HG03354 (cell line): ENCODE measurements around the gene HDAC7.

Experiments
- ATAC-seq: cut with Tn5 transposase; IDR thresholded peaks from one replicate; pipeline ENCODE4 v1.9.1; 2021; ENCODE audit warnings: mild to moderate bottlenecking; ENCODE audit not compliant: unreplicated experiment, poor library complexity, severe bottlenecking

HDAC7 gene

DNA sequence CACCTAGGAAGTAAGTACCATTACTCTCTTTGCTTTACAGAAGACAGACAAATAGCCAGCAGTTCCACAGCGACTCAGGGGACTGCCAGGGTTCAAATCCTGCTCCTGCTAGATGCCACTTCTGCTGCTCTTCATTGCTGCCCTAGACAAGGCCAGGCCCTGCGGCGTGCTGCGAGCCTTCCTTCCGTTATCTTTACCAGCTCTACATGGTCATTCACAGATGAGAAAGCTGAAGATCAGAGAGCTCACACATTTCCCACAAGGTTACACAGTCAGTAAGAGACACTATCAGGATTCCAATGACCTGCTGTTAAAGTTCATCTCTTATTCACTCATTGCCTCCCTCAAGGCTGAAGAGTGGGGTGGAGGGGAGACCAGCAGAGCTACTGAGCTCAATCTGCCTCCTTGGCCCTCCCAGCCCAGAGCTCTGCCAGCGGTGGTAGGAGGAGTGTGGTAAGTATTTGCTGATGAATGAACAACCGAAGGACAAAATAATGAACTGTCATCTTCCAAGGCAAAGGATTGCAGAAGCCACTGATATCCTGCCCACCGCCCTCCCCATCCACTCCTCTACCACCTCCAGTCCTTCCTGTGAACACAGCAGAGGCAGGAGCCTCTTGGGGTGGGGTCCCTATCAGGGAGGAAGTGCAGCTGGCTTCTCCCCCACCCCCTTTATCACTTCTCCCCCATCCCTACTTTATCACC is 14.6 kb upstream of the HDAC7 start:
- ATAC-seq: no peak

DNA sequence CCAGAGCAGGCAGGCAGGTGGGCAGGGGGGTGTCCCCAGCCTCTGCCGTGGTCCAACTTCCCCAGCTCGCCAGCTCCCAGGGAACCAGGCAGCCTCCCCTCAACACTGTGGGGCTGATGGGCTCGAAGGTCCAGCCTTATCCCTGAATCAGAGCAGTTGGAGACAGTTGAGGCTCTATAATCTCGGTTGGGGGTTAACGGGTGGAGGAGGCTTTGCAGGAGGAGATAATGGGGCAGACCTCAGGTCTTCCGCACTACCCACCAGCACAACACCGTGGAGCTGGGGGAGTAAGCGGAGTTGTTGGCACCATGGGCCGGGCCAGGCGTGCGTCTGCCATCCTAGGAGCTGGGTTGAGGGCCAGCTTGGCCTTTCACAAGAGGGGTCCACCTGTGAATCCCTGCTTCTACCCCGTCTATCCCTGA is 13.9 kb upstream of the HDAC7 start:
- no peak for ATAC-seq

DNA sequence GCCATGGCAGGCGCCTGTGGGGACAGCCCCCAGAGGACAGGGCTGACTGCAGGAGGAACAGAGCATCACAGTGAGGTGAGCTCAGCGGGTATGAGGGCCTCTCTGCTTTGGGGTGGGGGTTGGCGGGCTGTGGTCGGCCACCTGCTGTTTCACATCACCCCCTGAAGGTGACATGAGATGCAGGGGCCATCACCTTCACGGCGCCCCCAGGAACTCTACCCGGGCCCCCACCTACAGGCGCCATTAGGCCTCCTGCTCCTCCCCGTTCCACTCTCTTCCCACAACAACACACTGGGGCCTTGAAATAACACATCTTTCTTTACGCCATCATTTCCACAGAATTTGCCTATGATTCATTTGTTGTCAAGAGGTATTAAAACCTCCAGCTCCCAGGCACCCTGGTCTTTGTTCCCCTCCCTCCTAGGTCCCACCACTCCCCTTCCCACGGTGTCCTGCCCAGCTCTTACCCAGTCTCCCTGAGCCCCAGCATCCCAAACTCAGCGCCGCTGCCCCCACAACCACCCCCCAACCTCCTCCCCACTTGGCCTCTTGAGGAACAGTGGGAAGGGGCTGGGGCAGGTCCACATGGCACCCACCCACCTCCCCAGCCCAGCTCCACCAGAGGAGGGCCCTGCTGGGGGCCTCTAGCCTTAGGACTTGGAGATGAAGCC is 12.7 kb upstream of the HDAC7 start:
- no peak for ATAC-seq

DNA sequence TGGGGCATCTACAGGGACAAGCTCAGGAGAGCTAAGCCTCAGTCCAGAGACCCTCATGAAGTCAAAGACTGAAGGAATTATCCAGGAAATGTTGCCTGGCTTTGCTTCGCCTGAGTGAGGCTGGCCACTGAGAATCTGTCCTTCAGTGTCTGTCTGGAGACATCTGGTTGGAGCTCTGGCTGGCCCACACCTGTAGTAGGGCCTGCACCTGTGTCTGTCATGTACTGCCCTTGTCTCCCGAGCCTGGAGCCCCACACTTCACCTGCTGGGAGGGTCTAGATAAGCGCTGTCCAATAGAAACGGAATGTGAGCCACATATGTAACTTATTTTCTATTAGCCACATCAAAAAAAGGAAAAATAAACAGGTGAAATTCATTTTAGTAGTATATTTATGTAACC is 9.9 kb upstream of the HDAC7 start:
- ATAC-seq: no peak

DNA sequence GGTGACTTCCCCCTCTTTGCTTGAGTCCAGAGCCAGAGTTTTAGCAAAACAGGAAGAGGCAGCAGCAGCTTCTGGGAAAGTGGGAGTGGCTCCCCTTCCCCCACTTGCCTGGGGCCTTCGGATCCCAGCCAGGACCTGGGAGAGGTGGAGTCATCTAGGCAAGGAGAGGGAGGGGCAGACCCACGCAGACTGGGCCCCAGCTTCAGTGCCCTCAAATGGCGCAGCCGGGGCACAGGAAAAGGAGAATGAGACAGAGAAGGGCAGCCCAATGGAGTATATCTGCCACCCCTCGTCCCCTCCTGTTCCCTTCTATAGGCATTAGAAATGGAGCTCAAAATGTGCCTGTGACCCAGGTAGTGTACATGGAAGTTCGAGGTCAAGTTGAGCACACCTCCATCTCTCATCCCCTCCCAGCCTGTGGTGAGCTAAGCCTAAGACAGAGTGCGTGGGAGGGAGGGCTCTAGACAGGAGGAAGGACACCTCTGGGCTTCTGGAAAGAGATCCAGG is 9.3 kb upstream of the HDAC7 start:
- ATAC-seq: no peak

DNA sequence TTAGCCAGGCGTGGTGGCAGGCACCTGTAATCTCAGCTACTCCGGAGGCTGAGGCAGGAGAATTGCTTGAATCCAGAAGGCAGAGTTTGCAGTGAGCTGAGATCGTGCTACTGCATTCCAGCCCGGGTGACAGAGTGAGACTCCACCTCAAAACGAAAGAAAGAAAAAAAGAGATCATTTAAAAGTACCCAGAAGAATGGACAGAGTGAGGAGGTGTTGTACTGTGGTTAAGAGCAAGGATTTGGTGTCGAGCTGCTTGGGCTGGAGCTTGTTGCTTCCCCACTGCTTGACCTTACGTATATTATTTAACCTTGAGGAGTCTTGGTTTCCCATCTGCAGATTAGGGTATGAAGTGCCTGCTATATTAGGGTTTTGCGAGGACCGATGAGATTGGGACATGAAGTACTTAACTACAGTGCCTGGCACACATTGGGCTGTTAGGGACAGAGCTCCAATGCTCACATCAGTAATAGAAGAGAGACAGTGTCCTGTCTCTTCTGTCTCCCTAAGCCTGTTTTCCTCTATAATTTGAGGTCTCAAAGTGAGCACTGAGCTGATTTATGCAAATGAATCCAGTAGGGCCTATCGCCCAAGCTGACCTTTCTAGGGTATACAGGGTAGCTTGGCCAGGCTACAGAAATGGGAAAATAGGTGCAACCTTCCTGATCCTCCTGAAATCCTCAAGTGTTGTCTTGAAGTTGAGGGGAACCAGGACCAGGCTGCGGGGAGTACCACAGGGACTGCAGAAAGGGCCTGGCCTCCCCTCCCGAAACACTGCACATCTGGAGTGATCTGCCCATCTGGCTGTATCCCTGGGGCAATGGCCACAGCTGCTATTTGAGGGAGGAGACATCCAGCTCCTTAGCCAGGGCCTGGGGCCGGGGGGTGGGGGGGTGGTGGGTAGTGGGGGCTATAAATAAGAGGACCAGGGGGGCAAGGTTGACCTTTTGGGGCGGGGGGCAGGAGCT is 8.6 kb upstream of the HDAC7 start:
- no peak for ATAC-seq

DNA sequence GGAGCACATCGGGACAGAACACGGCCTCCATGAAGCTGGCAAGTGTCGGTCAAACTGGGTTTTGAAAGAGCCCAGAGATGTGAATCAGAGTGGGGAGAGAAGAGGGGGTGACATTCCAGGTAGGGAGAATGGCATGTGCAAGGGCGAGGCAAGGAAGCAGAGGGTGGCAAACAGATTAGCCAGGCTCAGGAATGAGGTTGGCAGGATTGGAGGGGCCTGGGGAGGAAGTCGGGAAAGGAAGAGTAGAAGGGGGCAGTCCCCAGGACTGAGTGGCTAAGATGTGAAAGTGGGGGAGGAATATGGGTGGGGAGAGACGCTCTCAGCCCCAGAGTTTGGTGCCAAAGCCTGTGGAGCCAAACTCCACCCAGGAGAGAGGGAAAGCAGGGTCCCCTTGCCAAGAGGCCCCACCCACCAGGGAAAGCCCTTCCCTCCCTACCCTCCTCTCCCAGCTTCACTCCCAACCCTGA is 5.5 kb upstream of the HDAC7 start:
- ATAC-seq: no peak

DNA sequence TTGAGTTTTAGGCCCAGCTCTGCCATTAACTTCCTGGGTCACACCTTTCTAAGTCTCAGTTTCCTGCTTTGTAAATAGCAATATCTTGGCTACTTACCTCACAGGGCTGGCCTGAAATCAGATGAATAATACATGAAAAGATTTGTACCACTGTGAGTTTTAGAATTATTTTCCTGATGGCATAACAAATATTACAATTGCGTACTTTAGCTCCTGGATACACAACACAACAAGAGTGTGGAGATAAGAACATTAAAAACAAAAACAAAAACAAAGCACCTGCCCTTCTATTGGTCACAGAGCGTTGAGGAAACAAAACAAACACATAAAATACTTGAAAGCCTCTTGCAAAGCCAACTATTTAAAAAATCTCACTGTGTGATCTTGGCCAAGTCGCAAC is 4.9 kb upstream of the HDAC7 start:
- ATAC-seq: no peak

DNA sequence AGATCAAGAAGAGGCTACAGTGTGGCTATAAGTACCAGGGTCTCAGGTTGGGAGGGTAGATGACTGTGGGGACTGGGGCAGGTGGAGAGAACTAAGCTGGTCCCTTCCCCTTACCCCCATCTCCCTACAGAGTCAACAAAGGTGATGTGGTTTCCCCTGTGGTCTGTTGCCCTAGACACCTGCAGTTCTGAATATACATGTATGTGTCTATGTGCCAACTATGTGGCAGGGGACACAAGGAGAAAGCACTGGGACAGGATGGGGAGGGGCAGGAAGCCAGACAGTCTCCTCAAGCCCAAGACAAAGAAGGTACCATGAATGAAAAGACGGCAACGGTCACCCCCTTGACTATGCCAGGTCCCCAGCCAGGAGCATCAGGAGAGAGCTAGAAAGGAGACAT is 4.5 kb upstream of the HDAC7 start:
- ATAC-seq: no peak

DNA sequence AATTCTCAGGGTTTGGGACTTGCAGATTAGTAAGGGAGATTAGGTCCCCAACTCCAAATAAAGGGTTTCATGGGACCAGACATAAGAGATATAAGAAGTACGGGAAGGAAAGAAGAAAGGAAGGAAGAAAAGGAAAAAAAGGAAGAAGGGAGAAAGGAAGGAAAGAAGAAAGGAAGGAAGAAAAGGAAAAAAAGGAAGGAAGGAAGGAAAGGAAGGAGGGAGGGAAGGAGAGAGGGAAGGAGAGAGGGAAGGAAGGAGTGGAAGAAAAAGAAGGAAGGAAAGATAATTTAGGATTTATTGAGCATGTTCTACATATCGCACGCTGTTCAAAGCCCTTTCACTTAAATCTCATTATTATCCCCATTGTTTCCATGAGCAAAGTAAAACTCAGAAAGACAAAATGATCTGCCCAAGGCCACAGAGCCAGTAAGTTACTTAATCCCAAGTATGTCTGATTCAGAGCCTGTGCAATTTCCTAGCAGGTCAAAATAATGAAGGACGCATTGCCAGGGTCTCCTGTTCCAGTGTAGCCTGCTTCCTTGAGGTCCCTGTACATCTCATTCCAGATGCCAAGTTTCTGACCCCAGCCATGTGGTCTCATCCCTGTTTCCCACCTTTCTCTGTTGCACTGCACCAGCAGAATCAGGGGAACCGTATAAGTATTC is 3.9 kb upstream of the HDAC7 start:
- no peak for ATAC-seq

DNA sequence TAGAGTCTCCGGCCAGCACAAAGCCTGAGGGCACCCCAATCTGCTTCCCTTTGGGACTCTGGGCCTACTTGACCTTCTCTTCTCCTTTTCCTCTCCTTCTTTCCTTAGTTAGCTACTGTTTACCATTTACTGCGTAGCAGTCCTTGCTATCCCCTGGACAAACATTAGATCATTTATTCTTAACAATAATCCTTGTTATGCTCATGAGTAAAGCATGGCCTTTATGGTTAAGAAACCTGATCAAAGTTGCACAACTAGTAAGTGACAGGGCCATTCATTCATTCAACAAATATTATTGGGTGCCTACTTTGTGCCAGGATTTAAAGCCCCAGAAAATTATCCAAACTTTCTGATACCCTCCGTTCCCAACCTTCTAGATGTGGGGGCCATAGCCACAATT is 3.2 kb upstream of the HDAC7 start:
- no peak for ATAC-seq

DNA sequence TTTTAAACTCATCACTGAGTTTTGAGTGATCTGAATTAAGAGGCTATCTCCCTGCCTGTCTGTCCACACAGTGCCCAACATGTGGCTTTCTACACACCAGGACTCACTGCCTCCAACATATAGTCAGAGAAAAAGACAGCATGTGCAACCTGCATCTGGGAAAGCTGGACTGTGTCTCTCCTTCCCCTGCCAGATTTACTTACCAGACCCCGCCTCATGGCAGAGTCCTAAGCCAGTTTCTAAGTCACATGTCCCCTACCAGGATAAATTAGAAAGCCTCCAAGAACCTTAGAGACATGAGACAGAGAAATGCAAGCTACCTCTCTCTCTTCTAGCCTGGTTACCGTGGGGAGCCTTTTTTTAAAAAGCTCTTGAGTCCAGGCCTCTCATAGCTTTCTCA is 2.7 kb upstream of the HDAC7 start:
- ATAC-seq: no peak

DNA sequence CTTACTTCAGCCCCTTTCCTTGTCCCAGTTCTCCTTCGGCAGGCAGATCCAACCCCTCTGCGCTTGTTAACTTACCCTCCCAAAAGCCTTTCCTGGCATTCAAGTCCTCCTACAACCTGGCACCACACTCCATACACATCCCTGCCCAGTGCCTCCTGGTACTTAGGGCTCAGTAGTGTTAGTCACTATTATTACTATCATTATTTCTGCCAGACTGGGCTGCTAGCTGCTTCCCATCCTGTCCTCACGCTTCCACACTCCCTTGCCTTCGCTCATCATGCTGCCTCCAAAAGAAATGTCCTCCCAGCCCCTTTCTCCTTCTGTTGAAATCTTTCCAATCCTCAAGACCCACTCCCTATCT is 1.6 kb upstream of the HDAC7 start:
- ATAC-seq: no peak

DNA sequence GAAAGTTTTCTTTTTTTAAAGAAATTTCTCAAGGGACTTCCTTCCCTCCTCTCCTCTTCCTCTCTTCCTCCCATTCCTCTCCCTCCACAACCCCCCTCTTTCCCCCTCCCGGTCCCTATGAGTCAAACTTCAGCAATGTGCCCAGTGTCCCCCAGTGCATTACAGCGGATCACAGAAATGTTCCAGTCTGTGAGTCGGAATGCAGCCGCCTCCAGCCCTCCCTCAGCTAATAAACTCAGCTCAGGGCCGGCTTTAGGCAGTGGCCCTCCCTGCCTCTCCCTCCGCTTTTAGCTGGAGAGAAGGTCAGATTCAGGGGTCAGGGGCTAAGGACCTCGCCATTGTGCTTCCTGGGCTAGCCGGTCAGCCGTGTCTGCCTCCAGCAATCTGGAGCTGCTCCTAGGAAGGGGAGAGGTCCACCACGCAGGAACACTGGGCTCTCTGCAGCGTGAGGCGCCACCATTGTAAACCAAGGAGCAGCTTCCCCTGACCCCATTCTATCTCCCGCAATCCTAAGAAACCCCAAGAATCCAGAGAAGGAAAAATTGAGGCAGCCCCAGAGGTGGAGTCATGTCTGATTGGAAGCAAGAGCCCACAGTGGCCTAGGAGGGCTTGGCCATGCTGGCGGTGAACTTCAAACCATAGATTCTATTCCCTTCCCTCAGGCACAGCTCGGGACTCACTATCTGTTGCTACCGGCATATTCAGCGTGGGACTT is 1.1 kb upstream of the HDAC7 start:
- ATAC-seq: no peak

DNA sequence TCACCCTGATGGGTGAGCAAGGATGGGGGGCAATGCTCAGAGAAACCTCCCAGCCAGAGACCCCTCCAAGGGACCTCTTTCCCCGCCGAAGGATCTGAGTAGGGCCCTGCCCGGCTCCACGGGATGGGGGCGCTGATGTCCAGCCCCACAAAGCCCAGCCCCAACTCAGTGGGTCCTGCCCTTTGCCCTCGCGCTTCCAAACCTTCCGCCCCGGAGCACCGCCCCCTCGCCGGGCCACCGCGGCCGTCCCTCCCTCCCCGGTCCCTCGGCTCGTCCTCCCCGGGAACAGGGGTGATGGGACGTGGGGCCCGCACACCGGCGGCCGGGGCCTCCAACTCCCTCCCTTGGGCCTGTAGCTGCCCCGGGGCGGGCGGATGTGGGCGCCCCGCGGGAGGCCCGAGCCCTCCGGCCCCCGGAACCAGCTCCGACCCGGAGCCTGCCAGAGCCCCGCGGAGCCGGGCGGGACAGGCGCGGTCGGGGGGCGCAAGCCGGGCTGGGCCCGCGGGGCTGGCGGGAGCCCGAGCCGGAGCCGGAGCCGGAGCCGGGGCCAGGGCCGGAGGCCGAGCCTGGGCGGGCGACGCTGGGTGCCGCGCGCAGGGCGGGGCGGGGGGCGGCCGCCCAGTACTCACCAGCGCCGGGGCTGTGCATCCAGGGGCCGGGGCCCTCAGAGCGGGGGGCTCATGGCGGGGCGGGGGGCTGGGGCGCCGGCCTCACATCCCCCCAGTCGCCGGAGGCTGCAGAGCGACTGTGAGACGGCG is 386 bp downstream of the HDAC7 start:
- peak; percentile 41 for ATAC-seq

DNA sequence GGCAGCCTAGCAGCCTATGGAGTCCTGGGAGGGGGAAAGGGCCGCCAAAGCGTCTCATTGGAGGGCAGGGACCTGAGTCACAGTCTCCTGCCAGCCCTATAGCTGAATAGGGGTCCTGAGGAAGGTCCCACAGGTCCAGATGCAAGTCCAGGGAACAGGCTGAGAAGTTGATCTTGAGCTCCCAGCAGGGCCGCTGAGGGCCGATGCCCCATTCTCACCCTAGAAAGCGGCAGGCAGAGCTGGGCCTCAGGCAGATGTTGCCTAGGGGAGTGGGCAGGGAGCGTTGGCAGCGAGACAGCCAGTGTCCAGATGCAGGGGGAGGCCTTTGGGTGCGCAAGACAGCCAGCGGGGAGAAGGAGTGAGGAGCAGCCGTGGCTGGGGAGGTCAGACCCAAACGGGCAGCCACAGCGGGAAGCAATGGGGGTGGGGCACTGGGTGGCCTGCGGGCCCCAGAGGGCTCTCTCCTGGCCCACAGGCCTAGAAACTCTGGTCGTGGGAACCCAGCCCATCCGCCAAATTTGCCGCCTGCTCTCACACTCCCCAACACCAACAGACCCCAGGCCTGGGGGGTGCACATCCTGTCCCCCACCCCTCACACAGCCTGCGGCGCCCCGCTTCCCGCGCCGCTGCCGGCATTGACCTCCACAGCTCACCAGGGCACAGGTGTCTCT is 1.1 kb downstream of the HDAC7 start:
- ATAC-seq: peak; percentile 6

DNA sequence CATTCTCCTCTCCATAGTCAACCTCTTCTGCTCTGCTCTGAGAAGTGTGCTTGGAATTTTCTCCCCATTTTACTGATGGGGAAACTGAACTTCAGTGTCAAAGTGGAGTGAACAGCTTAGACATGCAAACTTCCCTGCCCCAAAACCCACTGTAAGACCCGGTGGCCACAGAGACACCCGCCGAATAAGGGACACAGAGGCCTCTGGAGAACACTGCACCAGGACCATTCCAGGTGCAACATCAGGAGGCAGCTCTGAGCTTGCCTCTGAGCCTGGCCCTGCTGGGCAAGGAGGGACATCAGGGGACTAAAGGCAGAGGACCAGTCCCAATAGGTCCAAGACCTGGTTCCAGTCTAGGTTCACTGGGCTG is 1.7 kb downstream of the HDAC7 start:
- ATAC-seq: no peak
